Astrocyte (in vitro differentiated cells and primary cell): Measurements from ENCODE around the gene NT5C3A. TPM values are rescaled to one million over a fixed set of nuclear protein-coding genes. Genes with fewer than 3 reads are reported as not detected.

Experiments used
- DNase-seq: peaks from one replicate; pipeline ENCODE4 v3.0.0-alpha.2; 2010; ENCODE audit warnings: low read depth
- FAIRE-seq: peaks from 2 replicates; lab custom pipeline; 2011; peaks lifted over from hg19 to GRCh38; lab: Jason Lieb, UNC
- H2AFZ ChIP-seq: 2 replicates; pipeline ENCODE4 v1.6.0; 2012; ENCODE audit warnings: low read depth, low read length, inconsistent platforms
- H3K27ac ChIP-seq: 2 replicates; pipeline ENCODE4 v1.5.1; 2011; ENCODE audit warnings: low read depth, low read length, inconsistent platforms
- H3K27me3 ChIP-seq: 2 replicates; pipeline ENCODE4 v1.6.0; 2011; ENCODE audit warnings: low read length, inconsistent platforms; ENCODE audit not compliant: insufficient read depth
- H3K36me3 ChIP-seq: 2 replicates; pipeline ENCODE4 v1.5.1; 2011; ENCODE audit warnings: low read length, inconsistent platforms; ENCODE audit not compliant: insufficient read depth
- H3K4me1 ChIP-seq: 2 replicates; pipeline ENCODE4 v1.5.1; 2011; ENCODE audit warnings: low read length, inconsistent platforms; ENCODE audit not compliant: insufficient read depth
- H3K4me2 ChIP-seq: 2 replicates; pipeline ENCODE4 v1.6.0; 2012; ENCODE audit warnings: low read length, inconsistent platforms
- H3K4me3 ChIP-seq: 2 replicates; pipeline ENCODE4 v1.5.1; 2011; ENCODE audit warnings: low read depth, mild to moderate bottlenecking, low read length, inconsistent platforms; ENCODE audit not compliant: insufficient read depth
- H3K79me2 ChIP-seq: 2 replicates; pipeline ENCODE4 v1.6.0; 2012; ENCODE audit warnings: mild to moderate bottlenecking, low read length, inconsistent platforms; ENCODE audit not compliant: insufficient read depth
- H3K9ac ChIP-seq: 2 replicates; pipeline ENCODE4 v1.6.0; 2012; ENCODE audit warnings: mild to moderate bottlenecking, low read length, inconsistent platforms
- H3K9me3 ChIP-seq: 2 replicates; pipeline ENCODE4 v1.5.1; 2012; ENCODE audit warnings: low read depth, mild to moderate bottlenecking, low read length, inconsistent platforms; ENCODE audit not compliant: insufficient read depth
- H4K20me1 ChIP-seq: 2 replicates; pipeline ENCODE4 v1.6.0; 2012; ENCODE audit warnings: low read length, inconsistent platforms; ENCODE audit not compliant: insufficient read depth
- H3K27ac Mint-ChIP-seq: one replicate; pipeline ENCODE4 v1.8.0; 2021; ENCODE audit warnings: mild to moderate bottlenecking, mixed read lengths; ENCODE audit not compliant: unreplicated experiment
- H3K27me3 Mint-ChIP-seq: one replicate; pipeline ENCODE4 v1.8.0; 2021; ENCODE audit warnings: low read depth, mixed read lengths; ENCODE audit not compliant: unreplicated experiment
- H3K36me3 Mint-ChIP-seq: one replicate; pipeline ENCODE4 v1.8.0; 2021; ENCODE audit warnings: low read depth, mixed read lengths; ENCODE audit not compliant: unreplicated experiment
- H3K4me1 Mint-ChIP-seq: one replicate; pipeline ENCODE4 v1.8.0; 2021; ENCODE audit warnings: low read depth, mixed read lengths; ENCODE audit not compliant: unreplicated experiment
- H3K4me3 Mint-ChIP-seq: one replicate; pipeline ENCODE4 v1.8.0; 2021; ENCODE audit warnings: mild to moderate bottlenecking, moderate library complexity, mixed read lengths; ENCODE audit not compliant: unreplicated experiment
- H3K9me3 Mint-ChIP-seq: one replicate; pipeline ENCODE4 v1.8.0; 2021; ENCODE audit warnings: mild to moderate bottlenecking, mixed read lengths; ENCODE audit not compliant: unreplicated experiment
- EZH2 ChIP-seq: IDR thresholded peaks from 2 replicates; pipeline ENCODE4 v1.6.1; 2012; ENCODE audit warnings: mild to moderate bottlenecking, low read length, inconsistent platforms; ENCODE audit not compliant: insufficient read depth
- total RNA-seq: library from RNA; stranded (reverse); gene quantifications from 2 replicates; pipeline ENCODE4 v1.2.1, GENCODE V29; 2021
- TF ChIP-seq, protein P1 (sequence below): IDR thresholded peaks from 2 replicates; pipeline ENCODE4 v1.5.1; 2011; ENCODE audit warnings: low read depth, mild to moderate bottlenecking, inconsistent platforms, low read length, moderate library complexity; ENCODE audit not compliant: insufficient read depth

The NT5C3A gene
- total RNA-seq, 1 donor from 2014 or later, result 24.1 TPM

DNA sequence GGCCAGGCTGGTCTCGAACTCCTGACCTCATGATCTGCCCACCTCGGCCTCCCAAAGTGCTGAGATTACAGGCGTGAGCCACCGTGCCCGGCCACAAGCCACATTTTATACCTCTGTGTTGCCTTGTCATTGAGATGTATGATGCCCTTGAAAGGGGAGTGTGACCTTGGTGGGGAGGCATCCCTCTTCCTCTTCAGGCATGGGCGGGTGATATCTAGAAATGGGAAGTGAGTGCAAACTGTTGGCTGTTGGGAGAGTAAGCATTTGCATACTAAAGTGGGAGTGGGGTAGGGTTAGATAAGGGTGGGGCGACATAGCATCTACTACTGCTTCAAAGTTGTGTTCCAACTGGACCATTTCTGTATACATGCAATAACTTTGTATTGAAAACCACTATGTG is 26.6 kb upstream of the NT5C3A start:
- FAIRE-seq, result no peak
- Histone ChIP-seq H3K4me3 (no peak overlapping the region), H3K36me3 (peaks cover 10% of the 10 kb centered on the region), H3K9ac (no peak overlapping the region), H3K9me3 (no peaks in the 10 kb centered on the region), H3K27ac (no peak overlapping the region), H4K20me1 (no peaks in the 10 kb centered on the region), H3K4me1 (peaks cover 8% of the 10 kb centered on the region), H3K27me3 (no peaks in the 10 kb centered on the region), H3K79me2 (no peaks in the 10 kb centered on the region), H3K4me2 (no peak overlapping the region), H2AFZ (no peak overlapping the region)
- Mint-ChIP-seq H3K9me3 (no peaks in the 10 kb centered on the region), H3K27ac (no peak overlapping the region), H3K4me3 (no peak overlapping the region), H3K27me3 (no peaks in the 10 kb centered on the region), H3K4me1 (peaks cover 3% of the 10 kb centered on the region), H3K36me3 (peaks cover 3% of the 10 kb centered on the region)
- no peak for DNase-seq
- TF ChIP-seq, protein P1, sequence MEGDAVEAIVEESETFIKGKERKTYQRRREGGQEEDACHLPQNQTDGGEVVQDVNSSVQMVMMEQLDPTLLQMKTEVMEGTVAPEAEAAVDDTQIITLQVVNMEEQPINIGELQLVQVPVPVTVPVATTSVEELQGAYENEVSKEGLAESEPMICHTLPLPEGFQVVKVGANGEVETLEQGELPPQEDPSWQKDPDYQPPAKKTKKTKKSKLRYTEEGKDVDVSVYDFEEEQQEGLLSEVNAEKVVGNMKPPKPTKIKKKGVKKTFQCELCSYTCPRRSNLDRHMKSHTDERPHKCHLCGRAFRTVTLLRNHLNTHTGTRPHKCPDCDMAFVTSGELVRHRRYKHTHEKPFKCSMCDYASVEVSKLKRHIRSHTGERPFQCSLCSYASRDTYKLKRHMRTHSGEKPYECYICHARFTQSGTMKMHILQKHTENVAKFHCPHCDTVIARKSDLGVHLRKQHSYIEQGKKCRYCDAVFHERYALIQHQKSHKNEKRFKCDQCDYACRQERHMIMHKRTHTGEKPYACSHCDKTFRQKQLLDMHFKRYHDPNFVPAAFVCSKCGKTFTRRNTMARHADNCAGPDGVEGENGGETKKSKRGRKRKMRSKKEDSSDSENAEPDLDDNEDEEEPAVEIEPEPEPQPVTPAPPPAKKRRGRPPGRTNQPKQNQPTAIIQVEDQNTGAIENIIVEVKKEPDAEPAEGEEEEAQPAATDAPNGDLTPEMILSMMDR, result no peak
- TF ChIP-seq EZH2, result no peak

DNA sequence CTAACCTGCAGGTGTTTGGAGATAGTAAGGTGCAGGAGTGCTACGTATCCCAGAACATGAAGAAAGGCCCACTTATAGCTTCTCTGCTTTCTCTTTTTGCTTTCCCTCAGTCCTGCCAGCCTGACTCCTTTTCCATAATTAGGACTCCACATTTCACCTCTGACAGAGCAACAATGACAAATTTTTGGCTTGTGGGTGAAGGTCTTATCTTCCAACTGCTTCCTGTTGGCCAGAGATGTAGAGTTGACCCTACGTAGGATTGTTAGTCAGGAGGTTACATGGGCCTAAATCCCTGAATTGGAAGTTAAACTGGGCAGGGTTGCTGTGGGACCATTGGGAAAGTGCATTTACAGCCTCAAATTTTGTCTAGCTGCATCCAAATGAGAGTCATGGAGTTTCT is 25.3 kb upstream of the NT5C3A start:
- DNase-seq (no peak), FAIRE-seq (no peak)
- H3K36me3 Mint-ChIP-seq, result peaks cover 1% of the 10 kb centered on the region
- H3K36me3 ChIP-seq, result no peaks in the 10 kb centered on the region
- no peaks in the 10 kb centered on the region for H3K27me3 Mint-ChIP-seq
- no peaks in the 10 kb centered on the region for H3K9me3 ChIP-seq
- H3K4me3 ChIP-seq, result no peak overlapping the region
- no peaks in the 10 kb centered on the region for H3K27me3 ChIP-seq
- no peaks in the 10 kb centered on the region for H3K79me2 ChIP-seq
- H3K27ac Mint-ChIP-seq, result no peak overlapping the region
- H3K9me3 Mint-ChIP-seq, result no peaks in the 10 kb centered on the region
- no peak overlapping the region for H3K27ac ChIP-seq
- H2AFZ ChIP-seq, result no peak overlapping the region
- no peak overlapping the region for H3K4me3 Mint-ChIP-seq
- H3K4me1 ChIP-seq, result peaks cover 8% of the 10 kb centered on the region
- TF ChIP-seq, protein P1, result no peak
- no peak for TF ChIP-seq EZH2
- H3K4me1 Mint-ChIP-seq, result peaks cover 3% of the 10 kb centered on the region
- no peak overlapping the region for H3K4me2 ChIP-seq
- no peaks in the 10 kb centered on the region for H4K20me1 ChIP-seq
- H3K9ac ChIP-seq, result no peak overlapping the region

DNA sequence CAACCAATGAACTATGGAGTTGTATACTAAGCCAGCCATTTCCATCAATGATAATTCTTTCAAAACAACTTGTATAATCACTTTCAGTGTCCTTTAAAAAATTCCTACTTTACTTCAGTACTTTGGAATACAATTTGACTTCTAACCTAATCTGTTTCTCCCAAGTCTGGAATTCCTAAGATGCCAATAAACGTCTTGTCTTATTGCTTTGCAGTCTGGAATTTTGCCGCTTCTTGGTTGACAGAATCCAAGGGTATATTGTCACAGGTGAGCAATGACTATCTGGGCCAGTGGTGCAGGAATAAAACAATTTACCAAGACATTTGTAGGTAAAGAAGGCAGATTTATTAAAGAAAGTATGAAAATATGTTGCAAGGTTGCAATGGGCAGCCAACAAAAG is 24.8 kb upstream of the NT5C3A start:
- Histone ChIP-seq H3K4me2 (no peak overlapping the region), H3K4me1 (peaks cover 8% of the 10 kb centered on the region), H3K79me2 (no peaks in the 10 kb centered on the region), H3K9me3 (no peaks in the 10 kb centered on the region), H3K9ac (no peak overlapping the region), H4K20me1 (no peaks in the 10 kb centered on the region), H3K27ac (no peak overlapping the region), H3K27me3 (no peaks in the 10 kb centered on the region), H3K4me3 (no peak overlapping the region), H2AFZ (peak overlapping the region; percentile 34), H3K36me3 (no peaks in the 10 kb centered on the region)
- no peak for FAIRE-seq
- Mint-ChIP-seq H3K9me3 (no peaks in the 10 kb centered on the region), H3K36me3 (no peaks in the 10 kb centered on the region), H3K27ac (no peak overlapping the region), H3K27me3 (no peaks in the 10 kb centered on the region), H3K4me1 (peaks cover 3% of the 10 kb centered on the region), H3K4me3 (no peak overlapping the region)
- no peak for DNase-seq
- TF ChIP-seq EZH2, result no peak
- TF ChIP-seq, protein P1, result no peak
